Vagina (tissue), 2 donors: Measurements from ENCODE around the gene DSE.

Experiments used
- CTCF ChIP-seq, 3 experiments: fragments of 450-650 bp in 2 of 3; fragments of 200-600 bp in 1 of 3; sonication (generic) in 1 of 3; IDR thresholded peaks; one replicate each; pipeline ENCODE4 v1.5.1; 2017 to 2019; ENCODE audit warnings: antibody characterized with exemption in 3 of 3, mild to moderate bottlenecking in 2 of 3, moderate library complexity in 2 of 3
- POLR2A ChIP-seq, 2 donors: fragments of 450-650 bp; IDR thresholded peaks; one replicate each; pipeline ENCODE4 v1.6.1; 2017; ENCODE audit warnings: antibody characterized with exemption in 2 of 2, mild to moderate bottlenecking in 2 of 2, moderate library complexity in 2 of 2
- POLR2AphosphoS5 ChIP-seq, 2 donors: sonication (generic); formaldehyde crosslinking; IDR thresholded peaks; one replicate each; pipeline ENCODE4 v1.9.0; 2017; ENCODE audit warnings: antibody characterized with exemption in 2 of 2, mild to moderate bottlenecking in 2 of 2, low read depth in 1 of 2; ENCODE audit not compliant: insufficient read depth in 1 of 2

- TF ChIP-seq CTCF (IDR thresholded peaks at IDR 0.05): no peak
- TF ChIP-seq POLR2A (IDR thresholded peaks at IDR 0.05): no peak
- TF ChIP-seq POLR2AphosphoS5 (IDR thresholded peaks at IDR 0.05; ENCODE audit: insufficient read depth in 1 of 2, low read depth in 1 of 2): no peak
Measured at GRCh38 chr6:116363759-116364158, 7.0 kb upstream of the DSE start.
